Measurements from ENCODE around the gene PROSER3. TPM values are rescaled to one million over a fixed set of nuclear protein-coding genes. Genes with fewer than 3 reads are reported as not detected.

PROSER3 gene
- total and polyA plus RNA-seq, 8 donors = 19.0 to 22.2 (median 21.0) TPM

DNA sequence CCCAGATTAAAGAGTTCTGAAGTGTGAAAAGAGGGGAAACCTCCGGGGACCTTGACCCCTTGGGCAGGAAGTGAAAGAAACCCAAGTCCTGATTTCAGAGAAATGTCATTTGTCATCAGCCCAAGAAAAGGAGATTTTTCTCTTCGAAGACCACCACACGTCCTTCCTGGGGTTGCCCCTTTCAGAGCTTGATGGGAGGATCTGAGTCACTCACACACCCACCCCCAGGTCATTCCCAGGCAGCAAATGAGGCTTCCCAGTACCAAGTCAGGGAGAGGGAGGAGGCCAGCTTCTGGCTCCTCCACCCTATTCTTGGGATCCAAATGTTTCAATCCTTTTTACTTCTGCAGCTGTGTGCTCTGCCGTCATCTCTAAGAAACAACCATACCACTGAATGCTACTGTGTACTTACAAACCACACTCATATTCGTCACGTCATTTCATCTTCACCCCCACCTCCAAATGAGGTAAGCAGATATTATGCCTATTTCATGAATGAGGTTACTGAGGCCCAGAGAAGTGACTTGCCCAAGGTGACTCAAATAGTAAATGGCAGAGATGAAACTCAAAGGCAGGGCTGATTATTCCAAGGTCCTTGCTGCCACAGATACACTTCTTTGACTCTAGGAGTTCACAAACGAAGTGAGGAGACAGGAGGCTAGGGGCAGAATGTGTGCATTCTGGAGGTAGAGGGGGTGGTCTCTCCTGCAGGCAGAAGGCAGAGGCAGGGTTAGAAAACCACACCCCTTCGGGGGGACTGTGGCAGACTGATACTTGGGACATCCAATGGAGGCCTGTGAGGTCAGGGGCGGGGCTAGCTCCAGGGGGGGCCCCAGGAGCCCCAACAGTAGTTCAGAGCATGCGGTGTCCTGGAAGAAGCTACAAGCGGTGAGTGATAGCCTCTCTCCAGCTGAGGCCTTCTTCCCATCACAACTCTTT is 45.1 kb upstream of the PROSER3 start:
- TF ChIP-seq, protein P1, sequence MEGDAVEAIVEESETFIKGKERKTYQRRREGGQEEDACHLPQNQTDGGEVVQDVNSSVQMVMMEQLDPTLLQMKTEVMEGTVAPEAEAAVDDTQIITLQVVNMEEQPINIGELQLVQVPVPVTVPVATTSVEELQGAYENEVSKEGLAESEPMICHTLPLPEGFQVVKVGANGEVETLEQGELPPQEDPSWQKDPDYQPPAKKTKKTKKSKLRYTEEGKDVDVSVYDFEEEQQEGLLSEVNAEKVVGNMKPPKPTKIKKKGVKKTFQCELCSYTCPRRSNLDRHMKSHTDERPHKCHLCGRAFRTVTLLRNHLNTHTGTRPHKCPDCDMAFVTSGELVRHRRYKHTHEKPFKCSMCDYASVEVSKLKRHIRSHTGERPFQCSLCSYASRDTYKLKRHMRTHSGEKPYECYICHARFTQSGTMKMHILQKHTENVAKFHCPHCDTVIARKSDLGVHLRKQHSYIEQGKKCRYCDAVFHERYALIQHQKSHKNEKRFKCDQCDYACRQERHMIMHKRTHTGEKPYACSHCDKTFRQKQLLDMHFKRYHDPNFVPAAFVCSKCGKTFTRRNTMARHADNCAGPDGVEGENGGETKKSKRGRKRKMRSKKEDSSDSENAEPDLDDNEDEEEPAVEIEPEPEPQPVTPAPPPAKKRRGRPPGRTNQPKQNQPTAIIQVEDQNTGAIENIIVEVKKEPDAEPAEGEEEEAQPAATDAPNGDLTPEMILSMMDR (IDR thresholded peaks at IDR 0.05) = no peak
- intact Hi-C loops (cut with DNase I) = no loop called here
- ATAC-seq = no peak

DNA sequence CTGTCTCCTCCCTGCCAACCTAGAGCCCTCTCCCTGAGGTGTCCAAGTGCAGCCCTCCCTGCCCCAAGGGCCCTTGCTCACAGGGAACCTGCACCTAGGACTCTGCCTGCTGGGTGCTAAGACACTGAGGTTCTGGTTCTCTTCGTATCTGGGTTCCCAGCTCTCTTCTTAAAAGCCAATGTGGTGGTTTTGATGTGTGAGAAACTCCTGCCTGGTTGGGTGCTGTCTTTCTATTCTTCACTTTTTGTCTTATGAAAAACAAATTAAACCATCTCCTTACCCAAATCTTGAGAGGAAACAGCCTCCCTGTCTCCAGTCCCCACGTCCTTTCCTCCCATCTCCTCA is 44.5 kb upstream of the PROSER3 start:
- Histone ChIP-seq H3K27me3 (peaks cover 0 to 19% of the 10 kb centered on the region in 2 donors), H3K9me3 (no peaks in the 10 kb centered on the region), H3K4me1 (peaks cover 7 to 19% of the 10 kb centered on the region in 2 donors), H3K4me3 (no peak overlapping the region), H3K36me3 (no peaks in the 10 kb centered on the region), H3K27ac (no peak overlapping the region)
- intact Hi-C loops (cut with DNase I) = no loop called here
- TF ChIP-seq, protein P1 (IDR thresholded peaks at IDR 0.05) = no peak
- DNase-seq = no peak
- no peak for ATAC-seq

More for the DNA sequence above, 45.1 kb upstream of the PROSER3 start:
- no peak overlapping the region for H3K27ac ChIP-seq
- DNase-seq = no peak
- H3K4me1 ChIP-seq = peaks cover 7 to 16% of the 10 kb centered on the region in 2 donors
- no peaks in the 10 kb centered on the region for H3K9me3 ChIP-seq
- peaks cover 0 to 25% of the 10 kb centered on the region in 2 donors for H3K27me3 ChIP-seq
- no peak overlapping the region for H3K4me3 ChIP-seq
- no peaks in the 10 kb centered on the region for H3K36me3 ChIP-seq

DNA sequence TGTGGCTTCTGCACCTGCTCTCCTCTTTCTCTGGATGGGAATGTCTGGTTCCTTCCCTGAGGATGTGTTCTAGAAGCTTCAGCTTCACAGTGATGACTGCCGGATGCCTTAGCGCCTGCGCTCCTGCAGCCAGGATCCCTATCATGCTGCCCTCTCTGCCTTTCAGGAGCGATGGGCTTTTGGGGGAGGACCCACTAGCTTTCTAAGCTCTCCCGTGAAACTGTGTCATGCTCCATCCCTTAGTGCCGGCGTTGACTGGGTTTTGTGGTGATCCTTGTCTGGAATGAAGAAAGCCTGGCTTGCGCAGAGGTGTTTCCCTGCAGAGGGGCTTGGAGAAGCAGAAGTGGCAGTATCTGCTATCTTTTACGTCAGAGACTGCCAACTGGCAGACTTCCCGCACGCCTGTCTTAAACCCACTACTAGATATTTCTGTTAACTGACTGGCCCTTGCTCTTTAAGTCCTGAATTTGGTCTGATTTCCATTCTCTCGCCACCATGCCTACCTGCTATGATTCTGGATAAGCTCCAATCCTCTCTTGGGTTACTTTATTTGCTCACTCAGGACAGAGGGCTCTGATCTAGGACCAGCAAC is 44.0 kb upstream of the PROSER3 start:
- TF ChIP-seq, protein P1 (IDR thresholded peaks at IDR 0.05) = no peak
- Histone ChIP-seq H3K9me3 (no peaks in the 10 kb centered on the region), H3K4me3 (no peak overlapping the region), H3K4me1 (peaks cover 11 to 24% of the 10 kb centered on the region in 2 donors), H3K27ac (no peak overlapping the region), H3K27me3 (peaks cover 0 to 14% of the 10 kb centered on the region in 2 donors), H3K36me3 (no peaks in the 10 kb centered on the region)
- intact Hi-C loops (cut with DNase I) = no loop called here
- DNase-seq = no peak
- no peak for ATAC-seq

DNA sequence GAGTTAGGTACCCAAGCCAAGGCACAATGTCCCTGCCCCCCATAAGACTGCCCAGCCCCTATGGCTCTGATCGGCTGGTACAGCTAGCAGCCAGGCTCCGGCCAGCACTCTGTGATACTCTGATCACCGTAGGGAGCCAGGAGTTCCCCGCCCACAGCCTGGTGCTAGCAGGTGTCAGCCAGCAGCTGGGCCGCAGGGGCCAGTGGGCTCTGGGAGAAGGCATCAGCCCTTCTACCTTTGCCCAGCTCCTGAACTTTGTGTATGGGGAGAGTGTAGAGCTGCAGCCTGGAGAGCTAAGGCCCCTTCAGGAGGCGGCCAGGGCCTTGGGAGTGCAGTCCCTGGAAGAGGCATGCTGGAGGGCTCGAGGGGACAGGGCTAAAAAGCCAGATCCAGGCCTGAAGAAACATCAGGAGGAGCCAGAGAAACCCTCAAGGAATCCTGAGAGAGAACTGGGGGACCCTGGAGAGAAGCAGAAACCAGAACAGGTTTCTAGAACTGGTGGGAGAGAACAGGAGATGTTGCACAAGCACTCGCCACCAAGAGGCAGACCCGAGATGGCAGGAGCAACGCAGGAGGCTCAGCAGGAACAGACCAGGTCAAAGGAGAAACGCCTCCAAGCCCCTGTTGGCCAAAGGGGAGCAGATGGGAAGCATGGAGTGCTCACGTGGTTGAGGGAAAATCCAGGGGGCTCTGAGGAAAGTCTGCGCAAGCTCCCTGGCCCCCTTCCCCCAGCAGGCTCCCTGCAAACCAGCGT is 43.2 kb upstream of the PROSER3 start:
- intact Hi-C loops (cut with DNase I) = no loop called here
- Histone ChIP-seq H3K9me3 (no peaks in the 10 kb centered on the region), H3K4me1 (peaks cover 12 to 32% of the 10 kb centered on the region in 2 donors), H3K4me3 (no peak overlapping the region), H3K27me3 (peaks cover 0 to 10% of the 10 kb centered on the region in 2 donors), H3K27ac (no peak overlapping the region), H3K36me3 (peaks cover 0 to 3% of the 10 kb centered on the region in 2 donors)
- ATAC-seq (no peak), DNase-seq (no peak)
- TF ChIP-seq, protein P1 (IDR thresholded peaks at IDR 0.05) = no peak
